SK-N-SH (cell line): Measurements from ENCODE around the gene ELFN2. TPM values are rescaled to one million over a fixed set of nuclear protein-coding genes. Genes with fewer than 3 reads are reported as not detected.
A peak's percentile ranks its signal among the peaks of the same experiment; 100 is the strongest.

Source experiments
- CTCF ChIA-PET: fragments of 300-600, 350-600 bp; formaldehyde crosslinking; extraction: SDS; loops from one replicate; lab custom pipeline; 2021; lab: Yijun Ruan, JAX
- POLR2A ChIA-PET: fragments of 350-600 bp; sonication (Branson Sonifier 250); formaldehyde crosslinking; extraction: SDS; loops from one replicate; lab custom pipeline; 2020; ENCODE audit warnings: antibody characterized with exemption, inconsistent platforms; lab: Yijun Ruan, JAX
- DNase-seq: peaks from one replicate; pipeline ENCODE4 v3.0.0; 2012
- H2AFZ ChIP-seq: fragments of 200-600 bp; sonication (generic); 2 replicates; pipeline ENCODE4 v1.8.1; 2016; ENCODE audit warnings: antibody characterized with exemption, mild to moderate bottlenecking, low read depth
- H3F3A ChIP-seq: fragments of 200-600 bp; sonication (generic); replicated peaks from 2 replicates; pipeline ENCODE3; 2016; ENCODE audit warnings: antibody characterized with exemption, mild to moderate bottlenecking; ENCODE audit not compliant: insufficient read depth
- H3K27ac ChIP-seq, 2 experiments: fragments of 200-500 bp in 1 of 2; fragments of 200-600 bp in 1 of 2; sonication (Bioruptor generic) in 1 of 2; sonication (generic), shearing (Covaris generic) in 1 of 2; 2 replicates each; pipeline versions ENCODE4 v1.5.1 to v1.6.1; 2014 to 2016; ENCODE audit warnings: low read depth in 2 of 2, inconsistent platforms in 1 of 2, low read length in 1 of 2, mild to moderate bottlenecking in 1 of 2, mixed read lengths in 1 of 2
- H3K27me3 ChIP-seq: fragments of 200-600 bp; sonication (generic), shearing (Covaris generic); 2 replicates; pipeline ENCODE4 v1.6.1; 2016; ENCODE audit warnings: mixed run types; ENCODE audit not compliant: insufficient read depth
- H3K36me3 ChIP-seq, 2 experiments: fragments of 200-500 bp in 1 of 2; fragments of 200-600 bp in 1 of 2; sonication (Bioruptor generic) in 1 of 2; sonication (generic) in 1 of 2; replicated peaks in 1 of 2; 2 replicates each; pipeline versions ENCODE3 to v1.5.1; 2014 to 2016; ENCODE audit warnings: low read length in 1 of 2, mild to moderate bottlenecking in 1 of 2; ENCODE audit not compliant: insufficient read depth in 2 of 2, control insufficient read depth in 1 of 2
- H3K4me1 ChIP-seq, 2 experiments: fragments of 200-500 bp in 1 of 2; fragments of 200-600 bp in 1 of 2; sonication (Bioruptor generic) in 1 of 2; sonication (generic), shearing (Covaris generic) in 1 of 2; 2 replicates each; pipeline versions ENCODE4 v1.5.1 to v1.6.1; 2014 to 2016; ENCODE audit warnings: low read depth in 1 of 2, low read length in 1 of 2, mixed run types in 1 of 2; ENCODE audit not compliant: insufficient read depth in 2 of 2, control insufficient read depth in 1 of 2
- H3K4me2 ChIP-seq: fragments of 200-600 bp; sonication (generic), shearing (Covaris generic); 2 replicates; pipeline ENCODE4 v1.6.1; 2017; ENCODE audit warnings: mixed run types
- H3K4me3 ChIP-seq, 2 experiments: fragments of 200-500 bp in 1 of 2; fragments of 200-600 bp in 1 of 2; sonication (Bioruptor generic) in 1 of 2; sonication (generic), shearing (Covaris generic) in 1 of 2; 2 replicates each; pipeline versions ENCODE4 v1.5.1 to v1.8.1; 2014 to 2016; ENCODE audit warnings: low read depth in 2 of 2, inconsistent platforms in 1 of 2, low read length in 1 of 2, mild to moderate bottlenecking in 1 of 2, mixed read lengths in 1 of 2, moderate library complexity in 1 of 2
- H3K79me2 ChIP-seq: fragments of 200-600 bp; sonication (generic); 2 replicates; pipeline ENCODE4 v1.8.1; 2017; ENCODE audit warnings: mild to moderate bottlenecking; ENCODE audit not compliant: insufficient read depth
- H3K9ac ChIP-seq: fragments of 200-600 bp; sonication (generic); 2 replicates; pipeline ENCODE4 v1.6.1; 2017; ENCODE audit warnings: mixed run types
- H3K9me2 ChIP-seq: fragments of 200-600 bp; sonication (generic); 2 replicates; pipeline ENCODE4 v1.6.1; 2017; ENCODE audit warnings: mixed run types
- H3K9me3 ChIP-seq: fragments of 200-600 bp; sonication (generic); 2 replicates; pipeline ENCODE4 v1.6.1; 2017; ENCODE audit warnings: mixed run types, mild to moderate bottlenecking, moderate library complexity
- H4K20me1 ChIP-seq: fragments of 200-600 bp; sonication (generic); 2 replicates; pipeline ENCODE4 v1.6.1; 2017; ENCODE audit warnings: mild to moderate bottlenecking, mixed run types; ENCODE audit not compliant: insufficient read depth
- CHD2 ChIP-seq: fragments of 150-350 bp; IDR thresholded peaks from 2 replicates; pipeline ENCODE4 v1.6.1; 2018; ENCODE audit warnings: low read length; ENCODE audit not compliant: partially characterized antibody
- ELF1 ChIP-seq: IDR thresholded peaks from 2 replicates; pipeline ENCODE4 v1.4.0; 2012
- FOSL2 ChIP-seq: IDR thresholded peaks from 2 replicates; pipeline ENCODE4 v1.4.0; 2012; ENCODE audit warnings: low read depth, mild to moderate bottlenecking, moderate library complexity, borderline replicate concordance
- FOXM1 ChIP-seq: IDR thresholded peaks from 2 replicates; pipeline ENCODE4 v1.4.0; 2012; ENCODE audit warnings: low read depth, mild to moderate bottlenecking
- MEF2A ChIP-seq: IDR thresholded peaks from 2 replicates; pipeline ENCODE4 v1.4.0; 2012; ENCODE audit warnings: low read depth, borderline replicate concordance
- MXI1 ChIP-seq: IDR thresholded peaks from 2 replicates; pipeline ENCODE4 v1.6.1; 2012; ENCODE audit warnings: mild to moderate bottlenecking, low read depth, low read length, improper control_type of control experiment
- NFIC ChIP-seq: IDR thresholded peaks from 2 replicates; pipeline ENCODE4 v1.4.0; 2012; ENCODE audit warnings: borderline replicate concordance
- NRF1 ChIP-seq: IDR thresholded peaks from 2 replicates; pipeline ENCODE4 v1.6.1; 2012; ENCODE audit warnings: low read depth, mild to moderate bottlenecking, low read length
- RAD21 ChIP-seq: IDR thresholded peaks from 2 replicates; pipeline ENCODE4 v1.6.1; 2012; ENCODE audit warnings: mild to moderate bottlenecking, low read length
- RCOR1 ChIP-seq: fragments of 150-350 bp; IDR thresholded peaks from 2 replicates; pipeline ENCODE4 v1.6.1; 2017; ENCODE audit warnings: antibody characterized with exemption, low read length
- RFX5 ChIP-seq: IDR thresholded peaks from 2 replicates; pipeline ENCODE4 v1.6.1; 2012; ENCODE audit warnings: mild to moderate bottlenecking, improper control_type of control experiment, low read length
- RXRA ChIP-seq: IDR thresholded peaks from 2 replicates; pipeline ENCODE4 v1.4.0; 2012; ENCODE audit warnings: low read depth, mild to moderate bottlenecking, borderline replicate concordance
- SIN3A ChIP-seq: IDR thresholded peaks from 2 replicates; pipeline ENCODE4 v1.6.1; 2012; ENCODE audit warnings: low read depth, mild to moderate bottlenecking, low read length, moderate library complexity, borderline replicate concordance
- SMC3 ChIP-seq: IDR thresholded peaks from 2 replicates; pipeline ENCODE4 v1.6.1; 2012; ENCODE audit warnings: low read depth, low read length, improper control_type of control experiment
- TAF1 ChIP-seq: IDR thresholded peaks from 2 replicates; pipeline ENCODE4 v1.6.1; 2012; ENCODE audit warnings: low read depth, mild to moderate bottlenecking, low read length, moderate library complexity, borderline replicate concordance
- TEAD4 ChIP-seq: IDR thresholded peaks from 2 replicates; pipeline ENCODE4 v1.4.0; 2012; ENCODE audit warnings: mild to moderate bottlenecking, borderline replicate concordance; ENCODE audit not compliant: insufficient read depth
- USF2 ChIP-seq: fragments of 150-350 bp; IDR thresholded peaks from 2 replicates; pipeline ENCODE4 v1.6.1; 2017; ENCODE audit warnings: antibody characterized with exemption, low read length, low read depth, borderline replicate concordance
- YY1 ChIP-seq: IDR thresholded peaks from 2 replicates; pipeline ENCODE4 v1.4.0; 2012; ENCODE audit warnings: low read depth, mild to moderate bottlenecking
- WGBS: methylation state at CpG from one replicate; pipeline ENCODE4 v1.1.6; 2017; ENCODE audit warnings: low lambda C conversion rate; 5-methylcytosine and 5-hydroxymethylcytosine counted together
- polyA plus RNA-seq, 3 experiments: library from polyadenylated mRNA; depleted of rRNA; stranded (reverse); fragments of >200 nt; gene quantifications; 2 replicates each; pipeline ENCODE4 v1.2.3, GENCODE V29; 2012

The ELFN2 gene
- polyA plus RNA-seq, 1 of the 3 experiments (the other 2 are of a cell fraction) = 2.8 TPM

- H3K4me3 ChIP-seq = no peak overlapping the region
- ChIA-PET CTCF (interaction anchor here (0.6 to 17.3 kb wide), 11 partner anchors 10 to 214 kb away, joined by 3 to 287 read pairs (median 4); partner anchors contain the start of gene ELFN2), POLR2A (no interaction called here)
- no peak overlapping the region for H3K27ac ChIP-seq
- H3K9me3 ChIP-seq = no peaks in the 10 kb centered on the region
- peaks cover 0 to 11% of the 10 kb centered on the region in 2 experiments; a peak in 2 of 4 replicates for H3K4me1 ChIP-seq
- TF ChIP-seq MEF2A (no peak), MXI1 (no peak), RAD21 (no peak), FOXM1 (no peak), RFX5 (no peak), SMC3 (no peak), TAF1 (no peak), RCOR1 (no peak), YY1 (no peak), USF2 (no peak), NFIC (no peak), FOSL2 (no peak), ELF1 (no peak), CHD2 (no peak), SIN3A (no peak), TEAD4 (no peak), NRF1 (no peak)
- no peak overlapping the region for H2AFZ ChIP-seq
- no peaks in the 10 kb centered on the region for H3K36me3 ChIP-seq
- 38% methylated on average over 12 of the region's 51 CpGs for WGBS
- peak; percentile 72 for DNase-seq
- no peaks in the 10 kb centered on the region for H3K79me2 ChIP-seq
- H3K27me3 ChIP-seq = no peaks in the 10 kb centered on the region
- peak overlapping the region; percentile 25; the same call in 1 of the 2 replicates for H3K4me2 ChIP-seq
- H3F3A ChIP-seq = peaks cover 27% of the 10 kb centered on the region
- H3K9ac ChIP-seq = no peak overlapping the region
- no peaks in the 10 kb centered on the region for H4K20me1 ChIP-seq
- H3K9me2 ChIP-seq = no peaks in the 10 kb centered on the region
These were observed 102.8 kb downstream of the ELFN2 start for GRCh38 chr22:37324340-37325038.

GRCh38 chr22:37320726-37321677 is 106.3 kb downstream of the ELFN2 start:
- H3K9ac ChIP-seq = no peak overlapping the region
- no peaks in the 10 kb centered on the region for H3K79me2 ChIP-seq
- no peaks in the 10 kb centered on the region for H3K27me3 ChIP-seq
- H3F3A ChIP-seq = peaks cover 8% of the 10 kb centered on the region
- DNase-seq = no peak
- ChIA-PET CTCF (interaction anchor here (1.2 to 17.3 kb wide), 8 partner anchors 53 to 217 kb away, joined by 3 to 287 read pairs (median 3); partner anchors contain the start of gene ELFN2), POLR2A (no interaction called here)
- 86% methylated on average over 15 of the region's 16 CpGs for WGBS
- no peak overlapping the region for H3K27ac ChIP-seq
- H3K9me2 ChIP-seq = no peaks in the 10 kb centered on the region
- H3K4me3 ChIP-seq = no peak overlapping the region
- no peaks in the 10 kb centered on the region for H3K9me3 ChIP-seq
- no peaks in the 10 kb centered on the region for H3K4me1 ChIP-seq
- H2AFZ ChIP-seq = no peak overlapping the region
- no peak for TF ChIP-seq RXRA
- no peak for TF ChIP-seq USF2
- TF ChIP-seq TEAD4 = no peak
- TF ChIP-seq, all 33 proteins: peak for 0
- Histone ChIP-seq H4K20me1 (no peaks in the 10 kb centered on the region), H3K4me2 (no peak overlapping the region), H3K36me3 (no peaks in the 10 kb centered on the region)
